Heart right ventricle (tissue), 16 donors: ENCODE measurements around the gene CFAP97D1. TPM values are rescaled to one million over a fixed set of nuclear protein-coding genes. Genes with fewer than 3 reads are reported as not detected.

Source experiments
- ATAC-seq, 8 donors: fragments of 200-7000 bp; cut with Tn5 transposase; one replicate each; pipeline ENCODE4 v1.9.1; 2020; ENCODE audit warnings: mild to moderate bottlenecking in 8 of 8, moderate library complexity in 8 of 8, moderate number of reproducible peaks in 1 of 8
- DNase-seq, 2 donors: peaks; one replicate each; pipeline ENCODE4 v3.0.0-alpha.2; 2020
- H3K27ac ChIP-seq, 10 donors: fragments of 200-600 bp; sonication (generic) in 2 of 10; one replicate each; pipeline versions ENCODE4 v1.5.0 to v1.8.0; 2020 to 2022; ENCODE audit warnings: mild to moderate bottlenecking in 3 of 10
- H3K27me3 ChIP-seq, 7 donors: fragments of 200-600 bp; one replicate each; pipeline ENCODE4 v1.8.0; 2021 to 2022; ENCODE audit warnings: mild to moderate bottlenecking in 2 of 7
- H3K36me3 ChIP-seq, 9 donors: fragments of 200-600 bp; sonication (generic) in 1 of 9; one replicate each; pipeline versions ENCODE4 v1.5.0 to v1.8.0; 2020 to 2022; ENCODE audit warnings: mild to moderate bottlenecking in 2 of 9
- H3K4me1 ChIP-seq, 9 donors: fragments of 200-600 bp; sonication (generic) in 1 of 9; one replicate each; pipeline versions ENCODE4 v1.5.0 to v1.8.0; 2020 to 2022; ENCODE audit warnings: mild to moderate bottlenecking in 4 of 9
- H3K4me3 ChIP-seq, 10 donors: fragments of 200-600 bp; sonication (generic) in 2 of 10; one replicate each; pipeline versions ENCODE4 v1.5.0 to v1.8.0; 2020 to 2022; ENCODE audit warnings: mild to moderate bottlenecking in 7 of 10, moderate library complexity in 2 of 10
- H3K9me3 ChIP-seq, 11 donors: fragments of 200-600 bp in 10 of 11; sonication (generic) in 2 of 11; one replicate each; pipeline versions ENCODE4 v1.5.0 to v1.8.0; 2013 to 2022; ENCODE audit warnings: mild to moderate bottlenecking in 2 of 11, control low read depth in 1 of 11, moderate library complexity in 1 of 11
- CTCF ChIP-seq, 9 donors: fragments of 200-600 bp; sonication (generic) in 2 of 9; IDR thresholded peaks; one replicate each; pipeline versions ENCODE4 v1.5.0 to v1.8.0; 2021 to 2022; ENCODE audit warnings: antibody characterized with exemption in 9 of 9, mild to moderate bottlenecking in 5 of 9, moderate library complexity in 1 of 9
- WGBS, 2 donors: extraction: QIAGEN DNeasy Blood & Tissue Kit; methylation state at CpG; one replicate each; pipeline ENCODE4 v1.1.7; 2013; ENCODE audit warnings: inconsistent platforms in 1 of 2; 5-methylcytosine and 5-hydroxymethylcytosine counted together
- intact Hi-C, 10 donors: fragments of 100-400 bp; cut with DNase I; formaldehyde crosslinking; loops; one replicate each; pipeline versions ENCODE4 v1.11.1 to v1.14.2; 2022
- polyA plus RNA-seq, 2 donors: library from polyadenylated mRNA; stranded (reverse); fragments of 200-250 nt; gene quantifications; one replicate each; pipeline ENCODE4 v1.2.3, GENCODE V29; 2013
- total RNA-seq, 10 donors: library from RNA; stranded (reverse); fragmentation: NEBNext Ultra II Directional in 3 of 10; extraction: Animal tissue kit (Norgen Biotek cat#: 25700) in 3 of 10; gene quantifications; one replicate each; pipeline versions ENCODE4 v1.2.1 to v1.2.4, GENCODE V29; 2021 to 2023
- donor health status: Arrhythmogenic right ventricular cardiomyopathy.
- donor health status: ischemic (EF 13 %, LVEDD 7.1; RV severe dilation, severe dysfunction).
- donor health status: healthy with polysubstance abuse.
- donor health status: DM: no; HTN: yes; CAD: no.
- donor health status: DM: no; HTN: no; CAD: no.
- donor health status: ischemic (EF 25% LVEDD 6.9; RV normal size, moderate dysfunction).
- donor health status: ischemic (EF 25% LVEDD 5.7; RV mildly dilated, moderate dysfunction).
- donor health status: healthy.
- donor health status: DM: yes; HTN: yes; CAD: no.
- donor health status: Ischemic cardiomyopathy.
- donor health status: ischemic (EF 35%, LVEDD 5.7; RV mildly dilated, moderate dysfunction).
- donor health status: nonischemic (EF 11% LVEDD 7.7; RV severe dilation, severe dysfunction).
- donor health status: DM: yes; HTN: yes; CAD: no.
- donor health status: PGD.
- donor health status: ischemic (EF 29% LVEDD 5.4; RV normal size, mild dysfunction).
- donor health status: nonischemic (EF 23%, LVEDD 6.1; RV moderate dilation, normal function).

Gene CFAP97D1
- total and polyA plus RNA-seq, 12 donors, result 0.07 to 0.09 (median 0.09) TPM; not detected in 9

GRCh38 chr17:43822570-43823190, 42.4 kb downstream of the CFAP97D1 start:
- Histone ChIP-seq H3K36me3 (peaks cover 0 to 87% (median 21%) of the 10 kb centered on the region in 9 donors), H3K4me1 (peaks cover 3 to 49% (median 18%) of the 10 kb centered on the region in 9 donors), H3K4me3 (no peak overlapping the region), H3K27ac (peak overlapping the region; percentile 31 to 90 (median 82)), H3K9me3 (no peaks in the 10 kb centered on the region), H3K27me3 (no peaks in the 10 kb centered on the region)
- DNase-seq (no peak), ATAC-seq (peak in 7 of 8 donors; percentile 8 to 43 (median 18))
- WGBS, 2 donors, result 71 to 80% methylated on average over 5 of the region's 5 CpGs
- intact Hi-C loops, result no loop called here
- TF ChIP-seq CTCF (IDR thresholded peaks at IDR 0.05), result no peak

- intact Hi-C loops, result no loop called here
- DNase-seq, result peak; percentile 58 to 73
- Histone ChIP-seq H3K9me3 (no peaks in the 10 kb centered on the region), H3K27me3 (no peaks in the 10 kb centered on the region), H3K4me3 (no peak overlapping the region), H3K36me3 (peaks cover 0 to 88% (median 23%) of the 10 kb centered on the region in 9 donors), H3K27ac (peak overlapping the region; percentile 31 to 90 (median 82)), H3K4me1 (peaks cover 3 to 55% (median 23%) of the 10 kb centered on the region in 9 donors)
- ATAC-seq, result peak; percentile 68 to 86 (median 82)
- no peak for TF ChIP-seq CTCF (IDR thresholded peaks at IDR 0.05)
- WGBS, 2 donors, result 51 to 72% methylated on average over 10 of the region's 10 CpGs
These were observed 43.3 kb downstream of the CFAP97D1 start for GRCh38 chr17:43823350-43824084.

GRCh38 chr17:43825567-43825966, 45.3 kb downstream of the CFAP97D1 start:
- peaks cover 0 to 91% (median 23%) of the 10 kb centered on the region in 9 donors for H3K36me3 ChIP-seq
- intact Hi-C loops, result no loop called here
- DNase-seq, result no peak
- ATAC-seq, result no peak
- H3K27me3 ChIP-seq, result no peaks in the 10 kb centered on the region
- no peak for TF ChIP-seq CTCF (IDR thresholded peaks at IDR 0.05)
- H3K4me3 ChIP-seq, result no peak overlapping the region
- no peaks in the 10 kb centered on the region for H3K9me3 ChIP-seq
- H3K27ac ChIP-seq, result peak overlapping the region in 9 of 10 donors; percentile 44 to 87 (median 81)
- 94 to 95% methylated on average over 12 of the region's 12 CpGs for WGBS, 2 donors
- H3K4me1 ChIP-seq, result peaks cover 3 to 73% (median 32%) of the 10 kb centered on the region in 9 donors

GRCh38 chr17:43826206-43826605, 46.0 kb downstream of the CFAP97D1 start:
- DNase-seq (no peak), ATAC-seq (no peak)
- 95 to 97% methylated on average over 7 of the region's 7 CpGs for WGBS, 2 donors
- H3K4me3 ChIP-seq, result no peak overlapping the region
- TF ChIP-seq CTCF (IDR thresholded peaks at IDR 0.05), result no peak
- intact Hi-C loops, result no loop called here
- peaks cover 0 to 87% (median 23%) of the 10 kb centered on the region in 9 donors for H3K36me3 ChIP-seq
- peaks cover 3 to 74% (median 35%) of the 10 kb centered on the region in 9 donors for H3K4me1 ChIP-seq
- H3K27me3 ChIP-seq, result no peaks in the 10 kb centered on the region
- H3K27ac ChIP-seq, result peak overlapping the region in 1 of 10 donors; percentile 83
- no peaks in the 10 kb centered on the region for H3K9me3 ChIP-seq
